ENCODE results near the gene SORCS2. TPM values are rescaled to one million over a fixed set of nuclear protein-coding genes. Genes with fewer than 3 reads are reported as not detected.

Gene SORCS2
- total RNA-seq, 1 donor from 2014 or later = 13.8 TPM

GRCh38 chr4:7201420-7202305 is 9.3 kb downstream of the SORCS2 start:
- DNase-seq (ENCODE audit: low read depth) (peak; percentile 40), FAIRE-seq (no peak)
- peaks cover 5% of the 10 kb centered on the region for H4K20me1 ChIP-seq (ENCODE audit: insufficient read depth, low read length)
- H3K4me2 ChIP-seq (ENCODE audit: low read length) = peak overlapping the region; percentile 22
- H3K4me1 ChIP-seq (ENCODE audit: insufficient read depth, low read length) = peaks cover 51% of the 10 kb centered on the region
- H3K27ac ChIP-seq (ENCODE audit: low read depth, low read length) = peak overlapping the region; percentile 6
- no peak overlapping the region for H3K4me3 ChIP-seq (ENCODE audit: insufficient read depth, low read depth, low read length)
- Mint-ChIP-seq H3K4me3 (ENCODE audit: unreplicated experiment) (peak overlapping the region; percentile 64), H3K36me3 (ENCODE audit: low read depth, unreplicated experiment) (peaks cover 5% of the 10 kb centered on the region), H3K4me1 (ENCODE audit: low read depth, unreplicated experiment) (peaks cover 64% of the 10 kb centered on the region), H3K9me3 (ENCODE audit: unreplicated experiment) (peaks cover 2% of the 10 kb centered on the region), H3K27me3 (ENCODE audit: low read depth, unreplicated experiment) (no peaks in the 10 kb centered on the region), H3K27ac (ENCODE audit: unreplicated experiment) (peak overlapping the region; percentile 81)
- TF ChIP-seq EZH2 (IDR thresholded peaks at IDR 0.05; ENCODE audit: insufficient read depth, low read length) (no peak), CTCF (IDR thresholded peaks at IDR 0.05; ENCODE audit: insufficient read depth, low read depth, low read length) (no peak)
- H2AFZ ChIP-seq (ENCODE audit: low read depth, low read length) = peak overlapping the region; percentile 5
- H3K79me2 ChIP-seq (ENCODE audit: insufficient read depth, low read length) = peaks cover 46% of the 10 kb centered on the region
- H3K36me3 ChIP-seq (ENCODE audit: insufficient read depth, low read length) = no peaks in the 10 kb centered on the region
- no peak overlapping the region for H3K9ac ChIP-seq (ENCODE audit: low read length)
- H3K9me3 ChIP-seq (ENCODE audit: insufficient read depth, low read depth, low read length) = no peaks in the 10 kb centered on the region
- H3K27me3 ChIP-seq (ENCODE audit: insufficient read depth, low read length) = no peaks in the 10 kb centered on the region

DNA sequence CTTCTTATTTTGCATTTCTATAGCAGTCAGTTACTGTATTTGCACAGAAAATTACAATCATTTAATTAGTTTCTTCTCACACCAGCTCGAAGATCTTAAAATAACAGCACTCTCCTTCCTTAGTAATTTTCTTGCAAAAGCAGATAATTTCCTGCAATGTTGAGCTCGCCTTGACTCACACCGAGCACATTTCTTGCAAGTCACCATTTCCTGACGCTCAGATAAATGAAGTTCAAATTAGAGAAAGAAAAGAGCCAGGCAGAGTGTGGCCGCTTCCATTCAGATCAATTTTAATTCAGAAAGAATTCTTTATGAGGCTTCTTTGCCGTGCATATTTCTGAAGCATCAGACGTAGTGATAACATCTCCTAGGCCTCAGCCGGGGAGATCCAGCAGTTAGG is 10.1 kb downstream of the SORCS2 start:
- Mint-ChIP-seq H3K27ac (ENCODE audit: unreplicated experiment) (peak overlapping the region; percentile 81), H3K9me3 (ENCODE audit: unreplicated experiment) (peaks cover under 1% of the 10 kb centered on the region), H3K36me3 (ENCODE audit: low read depth, unreplicated experiment) (peaks cover 5% of the 10 kb centered on the region), H3K4me1 (ENCODE audit: low read depth, unreplicated experiment) (peaks cover 63% of the 10 kb centered on the region), H3K4me3 (ENCODE audit: unreplicated experiment) (no peak overlapping the region), H3K27me3 (ENCODE audit: low read depth, unreplicated experiment) (no peaks in the 10 kb centered on the region)
- Histone ChIP-seq H3K27me3 (ENCODE audit: insufficient read depth, low read length) (no peaks in the 10 kb centered on the region), H3K9me3 (ENCODE audit: insufficient read depth, low read depth, low read length) (no peaks in the 10 kb centered on the region), H3K79me2 (ENCODE audit: insufficient read depth, low read length) (peaks cover 39% of the 10 kb centered on the region), H3K27ac (ENCODE audit: low read depth, low read length) (peak overlapping the region; percentile 57), H3K4me1 (ENCODE audit: insufficient read depth, low read length) (peaks cover 58% of the 10 kb centered on the region), H4K20me1 (ENCODE audit: insufficient read depth, low read length) (peaks cover 2% of the 10 kb centered on the region), H3K36me3 (ENCODE audit: insufficient read depth, low read length) (no peaks in the 10 kb centered on the region), H3K9ac (ENCODE audit: low read length) (no peak overlapping the region), H2AFZ (ENCODE audit: low read depth, low read length) (no peak overlapping the region), H3K4me2 (ENCODE audit: low read length) (peak overlapping the region; percentile 22), H3K4me3 (ENCODE audit: insufficient read depth, low read depth, low read length) (no peak overlapping the region)
- FAIRE-seq (no peak), DNase-seq (ENCODE audit: low read depth) (peak; percentile 53)
- TF ChIP-seq EZH2 (IDR thresholded peaks at IDR 0.05; ENCODE audit: insufficient read depth, low read length) = no peak
- TF ChIP-seq CTCF (IDR thresholded peaks at IDR 0.05; ENCODE audit: insufficient read depth, low read depth, low read length) = no peak

All from astrocyte (in vitro differentiated cells and primary cell).